IMR-90 (cell line): Measurements from ENCODE around the gene KATNBL1. TPM values are rescaled to one million over a fixed set of nuclear protein-coding genes. Genes with fewer than 3 reads are reported as not detected.
"Not testable (repeated sequence)": the region's sequence is repeated elsewhere in the genome, so short reads cannot be mapped to it uniquely, and the experiment has no call there.

Experiments
- ATAC-seq: fragments of 200-7000 bp; cut with Tn5 transposase; 2 replicates; pipeline ENCODE4 v1.9.1; 2020; ENCODE audit warnings: low read depth, mild to moderate bottlenecking, moderate library complexity
- BruUV-seq: library from RNA; stranded (reverse); fragments of 400-500 nt; replicated peaks from 2 replicates; lab custom pipeline; 2021; lab: Mats Ljungman, UMichigan
- CTCF ChIA-PET: fragments of 300-600 bp; formaldehyde crosslinking; extraction: SDS; loops from one replicate; lab custom pipeline; 2021; ENCODE audit warnings: antibody characterized with exemption; lab: Yijun Ruan, JAX
- POLR2A ChIA-PET: fragments of 300-600 bp; sonication (Branson Sonifier 250); formaldehyde crosslinking; loops from one replicate; lab custom pipeline; 2022; ENCODE audit warnings: antibody characterized with exemption; ENCODE audit not compliant: unreplicated experiment; lab: Charles Lee
- DNase-seq: peaks from one replicate; pipeline ENCODE4 v3.0.0; 2013
- H2AFZ ChIP-seq: replicated peaks from 2 replicates; pipeline ENCODE3; 2013; ENCODE audit warnings: low read length, mild to moderate bottlenecking; ENCODE audit not compliant: poor library complexity
- H2AK5ac ChIP-seq: 2 replicates; pipeline ENCODE4 v1.6.1; 2013; ENCODE audit warnings: low read depth, low read length, inconsistent platforms
- H2AK9ac ChIP-seq: replicated peaks from 2 replicates; pipeline ENCODE3; 2013; ENCODE audit warnings: mild to moderate bottlenecking, low read depth, low read length, moderate library complexity; ENCODE audit not compliant: poor library complexity
- H2BK120ac ChIP-seq: 2 replicates; pipeline ENCODE4 v1.6.1; 2013; ENCODE audit warnings: low read depth, low read length, inconsistent platforms
- H2BK15ac ChIP-seq: 3 replicates; pipeline ENCODE4 v1.6.1; 2013; ENCODE audit warnings: low read depth, low read length, inconsistent platforms
- H2BK20ac ChIP-seq: 2 replicates; pipeline ENCODE4 v1.6.1; 2013; ENCODE audit warnings: low read depth, mild to moderate bottlenecking, inconsistent platforms, low read length, moderate library complexity
- H2BK5ac ChIP-seq: 2 replicates; pipeline ENCODE4 v1.6.1; 2013; ENCODE audit warnings: mild to moderate bottlenecking, low read depth, low read length, inconsistent platforms; ENCODE audit not compliant: poor library complexity, severe bottlenecking
- H3K14ac ChIP-seq: replicated peaks from 2 replicates; pipeline ENCODE4 v1.6.1; 2013; ENCODE audit warnings: low read depth, low read length, inconsistent platforms
- H3K18ac ChIP-seq: 2 replicates; pipeline ENCODE4 v1.6.1; 2013; ENCODE audit warnings: low read depth, low read length, control low read depth
- H3K23ac ChIP-seq: 2 replicates; pipeline ENCODE4 v1.6.1; 2013; ENCODE audit warnings: low read depth, low read length, inconsistent platforms
- H3K27ac ChIP-seq: 2 replicates; pipeline ENCODE4 v1.5.1; 2013; ENCODE audit warnings: mild to moderate bottlenecking, control low read depth, low read length; ENCODE audit not compliant: insufficient read depth
- H3K27me3 ChIP-seq: 2 replicates; pipeline ENCODE4 v1.6.1; 2013; ENCODE audit warnings: low read length; ENCODE audit not compliant: control insufficient read depth, insufficient read depth
- H3K36me3 ChIP-seq: 2 replicates; pipeline ENCODE4 v1.6.1; 2013; ENCODE audit warnings: low read length, mixed read lengths; ENCODE audit not compliant: control insufficient read depth, insufficient read depth
- H3K4ac ChIP-seq: 2 replicates; pipeline ENCODE4 v1.6.1; 2013; ENCODE audit warnings: low read depth, low read length, inconsistent platforms
- H3K4me1 ChIP-seq: 2 replicates; pipeline ENCODE4 v1.6.1; 2013; ENCODE audit warnings: low read length, mixed read lengths; ENCODE audit not compliant: control insufficient read depth, insufficient read depth
- H3K4me2 ChIP-seq: 2 replicates; pipeline ENCODE4 v1.6.1; 2013; ENCODE audit warnings: low read depth, mild to moderate bottlenecking, control low read depth, low read length, moderate library complexity
- H3K4me3 ChIP-seq: 2 replicates; pipeline ENCODE4 v1.5.1; 2013; ENCODE audit warnings: low read depth, mild to moderate bottlenecking, control low read depth, low read length, moderate library complexity; ENCODE audit not compliant: insufficient read depth
- H3K56ac ChIP-seq: 2 replicates; pipeline ENCODE4 v1.6.1; 2013; ENCODE audit warnings: low read length, inconsistent platforms; ENCODE audit not compliant: insufficient read depth; ENCODE audit errors: extremely low read depth
- H3K79me1 ChIP-seq, 2 experiments: 2 replicates each; pipeline ENCODE4 v1.6.1; 2013; ENCODE audit warnings: low read length in 2 of 2, inconsistent platforms in 1 of 2, low read depth in 1 of 2
- H3K9ac ChIP-seq: 2 replicates; pipeline ENCODE4 v1.6.1; 2013; ENCODE audit warnings: low read depth, low read length, control low read depth
- H3K9me1 ChIP-seq: 2 replicates; pipeline ENCODE4 v1.6.1; 2013; ENCODE audit warnings: low read length, inconsistent platforms; ENCODE audit not compliant: insufficient read depth
- H3K9me3 ChIP-seq: 2 replicates; pipeline ENCODE4 v1.6.1; 2013; ENCODE audit warnings: low read length; ENCODE audit not compliant: control insufficient read depth, insufficient read depth
- H4K20me1 ChIP-seq: 2 replicates; pipeline ENCODE4 v1.6.1; 2013; ENCODE audit warnings: low read length, inconsistent platforms; ENCODE audit not compliant: insufficient read depth
- H4K5ac ChIP-seq: 2 replicates; pipeline ENCODE4 v1.6.1; 2013; ENCODE audit warnings: mild to moderate bottlenecking, low read depth, low read length, control low read depth
- H4K8ac ChIP-seq, 2 experiments: 2 replicates each; pipeline ENCODE4 v1.6.1; 2013; ENCODE audit warnings: low read depth in 2 of 2, low read length in 2 of 2, control low read depth in 1 of 2, inconsistent platforms in 1 of 2
- H4K91ac ChIP-seq: 2 replicates; pipeline ENCODE4 v1.6.1; 2013; ENCODE audit warnings: low read depth, low read length, inconsistent platforms; ENCODE audit not compliant: insufficient read depth
- WGBS, 2 experiments: methylation state at CpG; one replicate each; pipeline versions ENCODE4 v1.1.5 to v1.1.7; 2013; ENCODE audit warnings: missing lambda C conversion rate in 2 of 2; ENCODE audit not compliant: insufficient read length in 1 of 2; ENCODE audit errors: extremely low coverage in 2 of 2; 5-methylcytosine and 5-hydroxymethylcytosine counted together
- dilution Hi-C: fragments of 300-500 bp; cut with HindIII; formaldehyde crosslinking; loops from one replicate; pipeline ENCODE4 v1.14.3; 2018; ENCODE audit warnings: low sequenced_read_pairs; ENCODE audit not compliant: unreplicated experiment
- in situ Hi-C: fragments of 300-500 bp; cut with MboI; formaldehyde crosslinking; loops from 3 replicates; pipeline ENCODE4 v1.14.3; 2019; ENCODE audit warnings: low sequenced_read_pairs, inconsistent platforms, mixed read lengths
- intact Hi-C: fragments of 100-400 bp; cut with micrococcal nuclease; formaldehyde crosslinking; loops from 2 replicates; pipeline ENCODE4 v1.10.0; 2022
- polyA plus RNA-seq, 3 experiments: library from polyadenylated mRNA; depleted of rRNA; stranded (reverse); fragments of >200 nt; gene quantifications; 2 replicates each; pipeline ENCODE4 v1.2.3, GENCODE V29; 2012; ENCODE audit warnings: low replicate concordance in 1 of 3
- total RNA-seq: library from RNA; depleted of rRNA; stranded (reverse); fragments of >200 nt; gene quantifications from 2 replicates; pipeline ENCODE4 v1.2.3, GENCODE V29; 2012

The KATNBL1 gene
- total and polyA plus RNA-seq, 2 of the 4 experiments (the other 2 are of a cell fraction): 17.1 to 24.0 TPM

DNA sequence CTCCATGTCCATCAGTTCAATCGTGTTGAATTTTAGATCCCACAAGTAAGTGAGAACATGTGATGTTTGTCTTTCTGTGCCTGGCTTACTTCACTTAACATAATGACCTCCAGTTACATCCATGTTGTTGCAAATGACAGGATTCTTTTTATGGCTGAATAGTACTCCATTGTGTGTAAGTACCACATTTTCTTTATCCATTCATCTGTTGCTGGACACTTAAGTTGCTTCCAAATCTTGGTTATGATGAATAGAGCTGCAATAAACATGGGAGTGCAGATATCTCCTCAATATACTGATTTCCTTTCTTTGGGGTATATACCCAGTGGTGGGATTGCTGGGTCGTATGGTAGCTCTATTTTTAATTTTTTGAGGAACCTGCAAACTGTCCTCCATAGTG, 89.5 kb downstream of the KATNBL1 start:
- H4K20me1 ChIP-seq, POLR2A ChIA-PET, H3K9me3 ChIP-seq, dilution Hi-C loops, H3K4me2 ChIP-seq, H4K5ac ChIP-seq, H2BK20ac ChIP-seq, BruUV-seq, CTCF ChIA-PET, intact Hi-C loops, H2AK5ac ChIP-seq, H4K91ac ChIP-seq, H3K23ac ChIP-seq, H3K79me1 ChIP-seq, H3K18ac ChIP-seq, H3K9me1 ChIP-seq, H2AFZ ChIP-seq, H3K56ac ChIP-seq, H2AK9ac ChIP-seq, H2BK15ac ChIP-seq, H3K4ac ChIP-seq, H3K36me3 ChIP-seq, H3K14ac ChIP-seq, H2BK120ac ChIP-seq, H3K4me1 ChIP-seq, H3K9ac ChIP-seq, H4K8ac ChIP-seq, DNase-seq, H2BK5ac ChIP-seq, H3K4me3 ChIP-seq, H3K27ac ChIP-seq, ATAC-seq, H3K27me3 ChIP-seq: not testable (repeated sequence)
- no CpG with 5 or more reads among the region's 2 CpGs for WGBS, 2 experiments
- in situ Hi-C loops: loop anchor here (25.0 kb wide), 1 partner anchor 467 kb away; the partner anchor contains the start of gene GOLGA8B
